T-helper 2 cell treated with Interferon-gamma antibody and Interleukin-4, amounts not matched to agents 5 μg/mL and 100 μg/mL, for 36 hours (primary cell): ENCODE data around the gene GPATCH3.
"Not testable (repeated sequence)": the region's sequence is repeated elsewhere in the genome, so short reads cannot be mapped to it uniquely, and the experiment has no call there.

Experiments
- DNase-seq: peaks from one replicate; pipeline ENCODE4 v3.0.0; 2021; ENCODE audit warnings: low spot score
- H3K27ac Mint-ChIP-seq: one replicate; pipeline ENCODE4 v1.8.0; 2021; ENCODE audit warnings: mild to moderate bottlenecking, mixed read lengths
- H3K27me3 Mint-ChIP-seq: one replicate; pipeline ENCODE4 v1.8.0; 2021; ENCODE audit warnings: low read depth, mixed read lengths
- H3K36me3 Mint-ChIP-seq: one replicate; pipeline ENCODE4 v1.8.0; 2021; ENCODE audit warnings: low read depth, mixed read lengths
- H3K4me1 Mint-ChIP-seq: one replicate; pipeline ENCODE4 v1.8.0; 2021; ENCODE audit warnings: low read depth, mixed read lengths
- H3K4me3 Mint-ChIP-seq: one replicate; pipeline ENCODE4 v1.8.0; 2022; ENCODE audit warnings: mild to moderate bottlenecking, moderate library complexity, mixed read lengths
- H3K9me3 Mint-ChIP-seq: one replicate; pipeline ENCODE4 v1.8.0; 2021; ENCODE audit warnings: mixed read lengths

The GPATCH3 gene

GRCh38 chr1:26853600-26853999 is 46.7 kb downstream of the GPATCH3 start:
- no peak for DNase-seq
- no peak overlapping the region for H3K4me3 Mint-ChIP-seq
- peaks cover 45% of the 10 kb centered on the region for H3K36me3 Mint-ChIP-seq
- H3K9me3 Mint-ChIP-seq: no peaks in the 10 kb centered on the region
- no peaks in the 10 kb centered on the region for H3K27me3 Mint-ChIP-seq
- H3K4me1 Mint-ChIP-seq: no peaks in the 10 kb centered on the region
- H3K27ac Mint-ChIP-seq: no peak overlapping the region

DNA sequence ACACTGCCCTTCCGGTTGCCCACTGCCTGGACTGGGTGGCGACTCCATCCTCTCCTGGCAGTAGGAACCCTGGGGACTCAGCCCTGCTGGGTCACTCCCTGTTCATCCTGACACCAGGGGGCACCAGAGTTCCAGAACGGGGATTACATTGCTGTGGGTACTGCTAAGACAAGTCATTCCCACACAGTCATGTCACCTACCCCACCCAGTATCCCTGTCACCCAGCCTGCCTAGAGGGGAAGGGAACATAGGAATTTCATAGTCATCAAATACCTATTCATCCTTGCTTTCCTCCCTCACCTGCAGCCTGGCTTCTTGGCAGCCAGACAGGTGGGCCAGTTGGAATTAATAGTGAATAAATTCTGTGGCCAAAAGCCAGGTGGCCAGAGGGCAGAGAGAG is 47.1 kb downstream of the GPATCH3 start:
- Mint-ChIP-seq H3K27ac (no peak overlapping the region), H3K27me3 (no peaks in the 10 kb centered on the region), H3K9me3 (no peaks in the 10 kb centered on the region), H3K36me3 (peaks cover 48% of the 10 kb centered on the region), H3K4me3 (no peak overlapping the region), H3K4me1 (no peaks in the 10 kb centered on the region)
- DNase-seq: peak; percentile 62

DNA sequence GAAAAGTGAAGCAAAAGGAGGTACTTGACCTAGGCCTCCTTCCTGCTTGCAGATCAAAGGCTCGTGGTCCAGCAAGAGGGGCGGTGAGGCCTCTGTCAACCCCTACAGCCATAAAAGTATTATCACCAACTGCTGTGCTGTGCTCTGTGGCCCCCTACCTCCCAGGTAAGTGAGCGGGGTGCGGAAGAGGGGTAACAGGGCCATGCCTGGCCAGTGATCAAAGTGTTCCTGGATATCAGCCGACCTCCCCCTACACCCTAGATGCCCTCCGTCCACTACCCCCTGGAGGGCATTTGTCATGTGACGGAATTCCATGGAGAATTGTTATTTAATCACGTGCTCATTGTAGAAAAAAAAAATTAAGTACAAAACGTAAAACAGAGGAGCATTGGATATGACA is 47.6 kb downstream of the GPATCH3 start:
- H3K9me3 Mint-ChIP-seq: no peaks in the 10 kb centered on the region
- H3K4me1 Mint-ChIP-seq: no peaks in the 10 kb centered on the region
- no peaks in the 10 kb centered on the region for H3K27me3 Mint-ChIP-seq
- DNase-seq: no peak
- H3K36me3 Mint-ChIP-seq: peaks cover 50% of the 10 kb centered on the region
- H3K4me3 Mint-ChIP-seq: no peak overlapping the region
- H3K27ac Mint-ChIP-seq: no peak overlapping the region

GRCh38 chr1:26851106-26851684 is 49.1 kb downstream of the GPATCH3 start:
- Mint-ChIP-seq H3K4me1 (no peaks in the 10 kb centered on the region), H3K4me3 (no peak overlapping the region), H3K27ac (no peak overlapping the region), H3K36me3 (peaks cover 54% of the 10 kb centered on the region), H3K9me3 (no peaks in the 10 kb centered on the region), H3K27me3 (no peaks in the 10 kb centered on the region)
- no peak for DNase-seq

- Mint-ChIP-seq H3K9me3 (no peaks in the 10 kb centered on the region), H3K27me3 (no peaks in the 10 kb centered on the region), H3K36me3 (peaks cover 51% of the 10 kb centered on the region), H3K4me1 (no peaks in the 10 kb centered on the region), H3K4me3 (no peak overlapping the region), H3K27ac (no peak overlapping the region)
- DNase-seq: no peak
Observed at GRCh38 chr1:26848941-26849774, 51.1 kb downstream of the GPATCH3 start.

DNA sequence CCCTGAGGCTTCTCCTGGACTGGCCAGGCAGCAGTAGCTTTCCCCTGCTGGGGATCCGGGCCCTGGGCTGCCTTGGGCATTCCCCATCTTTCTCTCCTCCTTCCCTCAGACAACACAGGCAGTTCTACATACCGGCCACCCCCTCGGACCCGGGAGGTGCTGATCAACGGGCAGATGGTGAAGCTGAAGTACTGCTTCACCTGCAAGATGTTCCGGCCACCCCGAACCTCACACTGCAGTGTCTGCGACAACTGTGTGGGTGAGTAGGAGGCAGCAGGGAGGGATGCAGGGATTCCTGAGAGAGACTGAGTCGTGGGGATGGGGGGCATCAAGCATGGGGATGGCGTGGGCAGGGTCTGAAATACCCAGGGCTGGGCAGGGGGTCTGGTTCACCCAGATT is 51.8 kb downstream of the GPATCH3 start:
- Mint-ChIP-seq H3K4me3 (no peak overlapping the region), H3K9me3 (no peaks in the 10 kb centered on the region), H3K27ac (no peak overlapping the region), H3K36me3 (peaks cover 47% of the 10 kb centered on the region), H3K27me3 (no peaks in the 10 kb centered on the region), H3K4me1 (no peaks in the 10 kb centered on the region)
- no peak for DNase-seq

GRCh38 chr1:26847826-26848225 is 52.4 kb downstream of the GPATCH3 start:
- not testable (repeated sequence) for DNase-seq, H3K4me3 Mint-ChIP-seq, H3K27me3 Mint-ChIP-seq, H3K27ac Mint-ChIP-seq, H3K4me1 Mint-ChIP-seq, H3K9me3 Mint-ChIP-seq
- H3K36me3 Mint-ChIP-seq: peaks cover 43% of the 10 kb centered on the region

GRCh38 chr1:26844424-26845196 is 55.7 kb downstream of the GPATCH3 start:
- DNase-seq: no peak
- Mint-ChIP-seq H3K36me3 (peaks cover 33% of the 10 kb centered on the region), H3K27me3 (no peaks in the 10 kb centered on the region), H3K4me3 (no peak overlapping the region), H3K9me3 (no peaks in the 10 kb centered on the region), H3K4me1 (no peaks in the 10 kb centered on the region), H3K27ac (no peak overlapping the region)
